ENCODE measurements around the gene SLC7A6.

DNA sequence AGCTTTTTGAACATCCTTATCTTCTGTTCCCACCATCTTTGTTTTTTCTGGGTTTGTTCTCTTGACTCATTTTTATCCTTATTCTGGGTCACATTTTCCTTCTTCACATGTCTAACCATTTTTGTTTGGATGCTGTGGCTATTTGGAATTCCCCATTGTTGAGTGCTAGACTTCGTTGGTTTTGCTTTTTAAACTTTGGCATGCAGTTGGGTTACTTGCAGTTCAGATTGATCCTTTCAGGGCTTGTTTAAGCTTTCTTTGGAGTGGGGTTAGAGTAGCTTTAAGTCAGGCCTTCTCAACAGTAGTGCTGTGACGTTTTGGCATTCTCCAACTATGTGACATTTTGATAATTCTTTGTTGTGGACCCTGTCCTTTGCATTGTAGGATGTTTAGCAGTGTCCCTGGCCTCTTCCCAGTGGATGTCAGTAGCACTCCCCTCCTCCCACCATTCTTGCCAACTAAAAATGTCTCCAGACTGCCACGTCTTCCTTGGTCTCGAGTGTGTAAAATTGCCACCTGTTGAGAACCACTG is 67.6 kb downstream of the SLC7A6 start:
- TF ChIP-seq POLR2A (IDR thresholded peaks at IDR 0.05): no peak
- TF ChIP-seq, protein P1, sequence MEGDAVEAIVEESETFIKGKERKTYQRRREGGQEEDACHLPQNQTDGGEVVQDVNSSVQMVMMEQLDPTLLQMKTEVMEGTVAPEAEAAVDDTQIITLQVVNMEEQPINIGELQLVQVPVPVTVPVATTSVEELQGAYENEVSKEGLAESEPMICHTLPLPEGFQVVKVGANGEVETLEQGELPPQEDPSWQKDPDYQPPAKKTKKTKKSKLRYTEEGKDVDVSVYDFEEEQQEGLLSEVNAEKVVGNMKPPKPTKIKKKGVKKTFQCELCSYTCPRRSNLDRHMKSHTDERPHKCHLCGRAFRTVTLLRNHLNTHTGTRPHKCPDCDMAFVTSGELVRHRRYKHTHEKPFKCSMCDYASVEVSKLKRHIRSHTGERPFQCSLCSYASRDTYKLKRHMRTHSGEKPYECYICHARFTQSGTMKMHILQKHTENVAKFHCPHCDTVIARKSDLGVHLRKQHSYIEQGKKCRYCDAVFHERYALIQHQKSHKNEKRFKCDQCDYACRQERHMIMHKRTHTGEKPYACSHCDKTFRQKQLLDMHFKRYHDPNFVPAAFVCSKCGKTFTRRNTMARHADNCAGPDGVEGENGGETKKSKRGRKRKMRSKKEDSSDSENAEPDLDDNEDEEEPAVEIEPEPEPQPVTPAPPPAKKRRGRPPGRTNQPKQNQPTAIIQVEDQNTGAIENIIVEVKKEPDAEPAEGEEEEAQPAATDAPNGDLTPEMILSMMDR (IDR thresholded peaks at IDR 0.05): no peak
- no peak for TF ChIP-seq POLR2AphosphoS5 (IDR thresholded peaks at IDR 0.05)
- TF ChIP-seq EP300 (IDR thresholded peaks at IDR 0.05): no peak

Data from stomach (tissue), 4 donors.